ENCODE data around the gene TRAF6.
A peak's percentile ranks its signal among the peaks of the same experiment; 100 is the strongest.
"Not testable (repeated sequence)": the region's sequence is repeated elsewhere in the genome, so short reads cannot be mapped to it uniquely, and the experiment has no call there.

The TRAF6 gene, protein sequence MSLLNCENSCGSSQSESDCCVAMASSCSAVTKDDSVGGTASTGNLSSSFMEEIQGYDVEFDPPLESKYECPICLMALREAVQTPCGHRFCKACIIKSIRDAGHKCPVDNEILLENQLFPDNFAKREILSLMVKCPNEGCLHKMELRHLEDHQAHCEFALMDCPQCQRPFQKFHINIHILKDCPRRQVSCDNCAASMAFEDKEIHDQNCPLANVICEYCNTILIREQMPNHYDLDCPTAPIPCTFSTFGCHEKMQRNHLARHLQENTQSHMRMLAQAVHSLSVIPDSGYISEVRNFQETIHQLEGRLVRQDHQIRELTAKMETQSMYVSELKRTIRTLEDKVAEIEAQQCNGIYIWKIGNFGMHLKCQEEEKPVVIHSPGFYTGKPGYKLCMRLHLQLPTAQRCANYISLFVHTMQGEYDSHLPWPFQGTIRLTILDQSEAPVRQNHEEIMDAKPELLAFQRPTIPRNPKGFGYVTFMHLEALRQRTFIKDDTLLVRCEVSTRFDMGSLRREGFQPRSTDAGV

DNA sequence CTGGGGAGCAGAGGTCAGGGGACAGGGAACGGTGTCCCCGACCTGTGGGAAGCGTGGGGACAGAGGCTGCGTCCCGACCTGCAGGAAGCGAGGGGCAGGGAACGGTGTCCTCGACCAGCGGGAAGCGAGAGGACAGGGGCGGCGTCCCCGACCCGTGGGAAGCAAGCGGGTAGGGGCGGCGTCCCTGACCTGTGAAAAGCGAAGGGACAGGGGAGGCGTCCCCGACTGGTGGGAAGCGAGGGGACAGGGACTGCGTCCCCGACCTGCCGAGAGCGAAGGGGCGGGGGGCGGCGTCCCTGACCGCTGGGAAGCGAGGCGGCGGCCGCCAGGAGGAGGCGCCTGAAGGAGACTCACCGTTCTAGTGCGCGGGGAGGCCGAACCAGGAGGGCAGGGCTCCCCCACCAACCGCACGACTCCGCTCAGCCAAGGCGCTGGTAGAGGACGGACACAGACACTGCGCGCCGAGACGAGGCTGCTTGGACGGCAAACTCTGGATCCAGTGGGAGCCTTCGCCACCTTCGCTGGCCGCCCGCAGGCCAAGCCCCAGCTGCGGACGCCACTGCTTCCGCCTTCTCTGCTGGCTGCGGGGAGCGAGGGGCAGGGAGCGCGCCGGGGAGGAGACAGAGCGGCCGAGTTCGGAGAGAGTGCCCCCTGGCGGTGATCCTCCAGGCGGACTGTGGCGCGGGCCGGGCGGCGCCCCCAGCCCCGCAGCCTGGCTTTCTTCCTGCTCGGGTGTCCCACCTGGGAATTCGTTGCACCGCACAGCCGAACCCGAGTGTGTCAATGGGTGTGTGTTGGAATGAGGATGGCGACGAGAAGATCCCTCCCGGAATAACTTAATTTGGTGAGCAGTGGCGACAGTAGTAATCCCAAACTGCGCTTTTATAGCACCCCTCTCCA, at the start of gene TRAF6:
Gene TRAF6 (minus strand): TSS at position 579 of the 900 bp plus-strand sequence. CDS start 8,757 bp downstream, outside the sequence.
- peak; percentile 84 for DNase-seq (ENCODE audit: low read depth)

DNA sequence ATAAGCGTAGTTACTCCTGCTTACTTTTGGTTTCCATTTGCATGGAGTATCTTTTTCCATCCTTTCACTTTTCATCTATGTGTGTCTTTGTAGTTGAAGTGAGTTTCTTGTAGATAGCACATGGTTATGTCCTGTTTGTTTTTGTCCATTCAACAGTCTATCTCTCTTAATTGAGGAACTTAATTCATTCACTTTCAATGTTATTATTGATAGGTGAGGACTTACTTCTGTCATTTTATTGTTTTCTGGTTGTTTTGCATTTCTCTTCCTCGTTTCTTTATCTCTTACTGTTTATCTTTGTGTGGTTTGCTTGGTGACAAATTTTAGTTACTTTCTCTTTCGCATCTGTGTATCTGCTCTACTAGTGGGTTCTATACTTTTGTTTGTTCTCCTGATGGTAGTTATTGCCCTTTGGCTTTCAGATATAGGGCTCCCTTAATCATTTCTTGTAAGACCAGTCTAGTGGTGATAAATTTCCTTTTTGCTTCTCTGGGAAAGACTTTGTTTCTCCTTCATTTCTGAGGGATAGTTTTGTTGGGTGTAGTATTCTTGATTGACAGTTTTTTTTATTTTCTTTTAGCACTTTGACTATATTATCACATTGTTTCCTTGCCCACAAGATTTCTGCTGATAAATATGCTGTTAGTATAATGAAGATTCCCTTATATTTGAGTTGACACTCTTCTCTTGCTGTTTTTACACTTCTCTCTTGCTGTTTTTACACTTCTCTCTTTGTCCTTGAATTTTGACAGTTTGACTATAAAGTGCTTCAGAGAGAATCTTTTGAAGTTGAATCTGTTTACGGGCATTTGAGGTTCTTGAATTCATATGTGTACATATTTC, 48.7 kb upstream of the TRAF6 start:
- DNase-seq (ENCODE audit: low read depth): no peak

DNA sequence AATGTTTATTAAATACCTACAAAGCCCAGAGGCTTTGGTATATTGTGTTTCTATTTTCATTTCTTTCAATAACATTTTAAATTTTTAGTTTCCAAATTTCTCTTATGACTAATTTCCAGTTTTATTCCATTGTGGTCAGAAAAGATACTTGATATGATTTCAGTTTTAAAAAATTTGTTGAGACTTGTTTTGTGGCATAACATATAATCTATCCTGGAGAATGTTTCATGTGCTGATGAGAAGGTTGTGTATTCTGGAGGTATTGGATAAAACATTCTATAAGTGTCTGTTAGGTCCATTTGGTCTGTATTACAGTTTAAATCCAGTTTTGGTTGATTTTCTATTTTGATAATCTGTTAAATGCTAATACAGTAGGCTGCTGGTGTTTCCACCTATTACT, 47.9 kb upstream of the TRAF6 start:
- DNase-seq (ENCODE audit: low read depth): no peak

DNA sequence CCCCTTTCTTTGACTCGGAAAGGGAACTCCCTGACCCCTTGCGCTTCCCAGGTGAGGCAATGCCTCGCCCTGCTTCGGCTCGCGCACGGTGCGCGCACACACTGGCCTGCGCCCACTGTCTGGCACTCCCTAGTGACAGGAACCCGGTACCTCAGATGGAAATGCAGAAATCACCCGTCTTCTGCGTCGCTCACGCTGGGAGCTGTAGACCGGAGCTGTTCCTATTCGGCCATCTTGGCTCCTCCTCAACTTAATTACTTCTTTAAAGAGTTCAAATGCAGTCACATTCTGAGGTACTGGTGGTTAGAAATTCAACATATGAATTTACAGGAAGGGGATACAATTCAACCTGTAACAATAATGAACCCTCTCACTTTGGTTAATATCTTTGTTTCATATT, 47.3 kb upstream of the TRAF6 start:
- DNase-seq (ENCODE audit: low read depth): not testable (repeated sequence)

DNA sequence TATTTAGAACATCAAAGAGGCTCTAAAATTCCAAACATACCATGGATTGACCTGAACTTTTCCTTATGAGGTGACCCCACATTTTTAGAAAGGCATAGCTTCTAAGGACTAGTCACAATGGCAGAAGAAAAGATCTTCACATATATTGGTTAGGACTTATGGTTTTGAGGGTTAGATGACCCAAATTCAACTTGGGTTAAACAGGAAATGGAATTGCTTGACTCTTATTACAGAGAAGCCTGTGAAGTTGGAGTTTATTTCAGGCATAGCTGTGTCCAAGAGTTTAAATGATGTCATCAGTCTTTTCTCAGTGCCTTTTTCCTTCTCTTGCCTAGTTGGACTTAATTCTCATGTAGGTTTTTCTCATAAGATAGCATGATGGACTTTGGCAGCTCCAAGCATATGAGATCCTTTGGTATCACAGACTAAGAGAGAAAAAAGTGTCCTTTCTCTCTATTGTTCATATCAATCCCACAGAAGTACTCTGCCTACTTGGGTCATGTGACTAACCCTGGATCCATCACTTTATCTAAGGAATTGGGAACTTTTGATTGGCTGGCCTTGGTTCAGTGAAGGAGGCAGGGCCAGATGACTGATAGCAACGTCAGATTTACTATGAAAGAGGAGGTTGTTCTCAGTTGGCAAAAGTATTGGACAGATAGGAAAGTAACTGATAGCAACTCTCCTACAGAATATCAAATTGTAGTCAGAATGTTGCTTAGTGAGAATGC, 40.5 kb upstream of the TRAF6 start:
- DNase-seq (ENCODE audit: low read depth): no peak

DNA sequence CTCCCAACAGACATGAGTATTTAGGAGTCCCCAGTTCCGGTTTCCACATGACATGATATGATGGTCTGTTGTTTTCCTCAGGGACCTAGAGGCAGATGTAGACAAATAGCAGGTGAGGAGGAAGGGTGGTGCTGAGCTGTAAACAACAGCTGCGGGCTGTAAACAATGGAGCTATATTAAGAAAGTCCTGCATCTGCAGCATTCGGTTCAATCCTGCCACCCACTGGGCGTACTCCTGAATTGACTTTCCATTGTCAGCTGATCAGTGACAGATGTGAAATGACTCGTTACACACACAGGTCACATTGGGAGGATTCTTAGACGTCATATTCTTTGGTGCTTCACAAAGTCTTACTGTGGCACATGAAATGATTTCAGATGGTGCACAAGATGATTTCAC, 30.9 kb upstream of the TRAF6 start:
- peak; percentile 46 for DNase-seq (ENCODE audit: low read depth)

DNA sequence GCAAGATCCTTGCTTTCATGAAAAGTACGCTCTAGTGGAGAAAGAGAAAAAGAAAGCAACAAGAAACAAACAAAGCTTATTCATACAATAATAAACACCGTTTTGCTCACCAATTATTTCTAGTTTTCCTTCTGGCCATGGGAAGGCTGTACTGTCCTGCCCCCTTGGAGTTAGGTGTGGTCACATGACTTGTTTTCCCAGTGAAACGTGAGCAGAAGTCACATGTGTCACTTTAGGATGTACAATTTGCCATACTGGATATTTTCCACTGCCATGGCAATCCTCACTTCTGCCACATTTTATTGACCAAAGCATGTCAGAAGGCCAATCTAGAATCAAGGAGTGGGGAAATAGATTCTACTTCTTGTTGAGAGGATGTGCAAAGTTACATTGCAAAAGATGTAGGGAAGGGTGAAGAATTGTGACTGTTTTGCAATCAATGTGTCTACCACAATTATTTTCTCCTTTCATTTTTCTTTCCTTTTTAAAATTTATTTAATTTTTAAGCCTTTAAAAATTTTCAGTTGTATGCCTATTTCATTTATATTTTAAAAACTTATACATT, 24.3 kb upstream of the TRAF6 start:
- no peak for DNase-seq (ENCODE audit: low read depth)

DNA sequence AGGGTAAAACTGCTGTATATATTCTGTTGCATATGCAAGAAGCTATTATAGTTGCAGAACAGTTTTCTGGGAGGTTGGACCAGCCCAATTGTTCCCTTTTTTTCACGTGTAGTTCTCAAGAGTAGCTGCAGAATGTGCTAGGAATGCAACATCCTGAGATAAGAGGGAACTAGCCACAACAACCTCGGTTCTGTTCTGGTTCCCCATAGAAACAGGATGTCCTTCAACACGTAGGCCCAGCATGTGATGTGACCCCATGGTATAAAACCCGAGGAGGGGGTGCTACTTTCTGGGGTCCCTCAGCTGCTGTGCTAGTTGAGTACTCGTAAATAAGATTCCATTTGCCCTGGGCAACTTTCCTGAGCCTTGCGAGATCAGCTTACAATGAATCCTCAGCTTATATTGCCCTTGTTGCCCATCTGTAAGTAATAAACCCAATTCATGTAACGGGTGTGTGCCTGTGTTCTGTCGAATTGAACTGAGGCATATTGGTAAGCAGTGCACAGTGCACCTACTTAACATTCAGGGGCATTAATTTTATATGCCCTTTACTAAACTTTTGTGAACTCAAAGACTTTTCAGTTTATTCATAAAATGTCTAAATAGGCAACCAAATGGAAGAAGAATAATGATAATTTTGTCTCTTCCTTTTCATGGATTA, 23.0 kb upstream of the TRAF6 start:
- DNase-seq (ENCODE audit: low read depth): no peak

DNA sequence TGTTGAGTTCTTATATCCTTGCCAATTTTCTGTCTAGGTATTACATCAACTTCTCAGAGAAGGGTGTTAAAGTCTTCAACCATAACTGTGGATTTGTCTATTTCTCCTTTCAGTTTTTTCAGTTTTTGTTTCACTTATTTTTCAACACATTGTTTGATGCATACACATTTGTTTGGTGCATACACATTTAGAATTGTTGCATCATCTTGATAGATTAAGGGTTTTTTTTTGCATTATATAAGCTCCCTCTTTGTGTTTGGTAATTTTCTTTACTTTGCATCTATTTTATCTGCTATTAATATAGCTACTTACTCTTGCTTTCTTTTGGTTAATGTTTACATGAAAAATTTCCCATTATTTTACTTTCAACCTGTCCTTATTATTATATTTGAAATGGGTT, 20.8 kb upstream of the TRAF6 start:
- DNase-seq (ENCODE audit: low read depth): no peak

DNA sequence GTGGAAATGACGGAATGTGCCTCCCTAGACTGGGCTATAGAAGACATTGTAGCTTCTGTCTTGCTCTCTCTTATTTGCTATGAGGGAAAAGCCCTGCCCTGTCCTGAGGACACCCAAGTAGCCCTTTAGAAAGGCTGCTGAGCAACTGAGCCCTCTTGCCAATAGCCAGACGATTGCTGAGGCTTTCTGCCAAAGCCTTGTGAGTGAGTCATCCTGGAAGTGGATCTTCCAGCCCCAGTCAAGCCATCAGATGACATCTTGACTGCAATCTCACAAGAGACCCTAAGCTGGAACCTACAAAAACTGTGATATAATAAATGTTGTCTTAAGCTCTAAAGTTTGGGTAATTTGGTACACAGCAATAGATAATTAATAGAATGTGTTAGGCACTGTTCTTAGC, 3.9 kb upstream of the TRAF6 start:
- no peak for DNase-seq (ENCODE audit: low read depth)

DNA sequence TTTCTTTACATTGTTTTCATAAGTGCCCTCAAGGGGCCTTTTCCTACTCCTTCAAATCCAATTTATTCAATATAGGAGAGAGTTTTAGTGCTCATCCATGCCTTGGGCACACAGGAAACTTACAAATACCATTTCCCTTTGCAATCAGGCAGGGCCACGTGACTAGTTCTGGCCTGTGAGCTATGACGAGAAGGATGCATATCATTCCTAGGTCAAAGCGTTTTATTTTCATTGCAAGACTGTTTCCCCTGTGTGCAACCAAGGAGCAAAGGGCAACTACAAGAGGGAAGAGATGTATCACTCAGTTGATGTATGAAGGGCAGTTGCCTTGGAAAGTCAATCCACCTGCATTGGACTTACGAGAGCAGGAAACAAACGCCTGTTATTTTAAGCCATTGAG, 1.9 kb upstream of the TRAF6 start:
- DNase-seq (ENCODE audit: low read depth): peak; percentile 54

DNA sequence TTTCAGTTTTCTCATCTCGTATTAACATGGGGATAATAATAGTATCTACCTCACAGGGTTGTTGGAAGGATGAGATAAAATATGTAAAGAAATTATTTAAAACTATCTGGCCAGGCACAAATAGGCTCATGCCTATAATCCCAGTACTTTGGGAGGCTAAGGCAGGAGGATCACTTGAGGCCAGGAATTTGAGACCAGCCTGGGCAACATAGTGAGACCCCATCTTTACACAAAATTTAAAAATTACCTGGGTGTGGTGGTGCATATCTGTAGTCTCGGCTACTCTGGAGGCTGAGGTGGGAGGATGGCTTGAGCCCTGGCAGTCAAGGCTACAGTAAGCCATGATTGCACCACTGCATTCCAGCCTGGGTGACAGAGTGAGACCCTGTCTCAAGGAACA, 990 bp upstream of the TRAF6 start:
- not testable (repeated sequence) for DNase-seq (ENCODE audit: low read depth)

DNA sequence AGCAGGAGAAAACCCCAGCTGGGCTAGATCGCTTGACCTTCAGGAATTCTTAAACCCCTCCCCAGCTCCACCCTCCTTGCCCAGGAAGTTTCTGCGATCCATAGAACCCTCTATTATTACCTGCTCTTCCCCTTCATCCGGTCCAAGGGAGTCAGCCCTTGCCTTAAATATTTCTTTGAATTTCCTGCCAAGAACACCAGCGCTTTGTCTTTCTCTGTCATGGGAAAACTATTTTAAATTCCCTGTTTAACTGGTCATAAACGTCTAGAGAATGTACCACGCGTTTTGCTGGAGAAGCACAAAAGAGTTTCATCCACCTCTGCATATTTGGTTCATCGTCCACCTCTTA, 496 bp upstream of the TRAF6 start:
- DNase-seq (ENCODE audit: low read depth): peak; percentile 57

DNA sequence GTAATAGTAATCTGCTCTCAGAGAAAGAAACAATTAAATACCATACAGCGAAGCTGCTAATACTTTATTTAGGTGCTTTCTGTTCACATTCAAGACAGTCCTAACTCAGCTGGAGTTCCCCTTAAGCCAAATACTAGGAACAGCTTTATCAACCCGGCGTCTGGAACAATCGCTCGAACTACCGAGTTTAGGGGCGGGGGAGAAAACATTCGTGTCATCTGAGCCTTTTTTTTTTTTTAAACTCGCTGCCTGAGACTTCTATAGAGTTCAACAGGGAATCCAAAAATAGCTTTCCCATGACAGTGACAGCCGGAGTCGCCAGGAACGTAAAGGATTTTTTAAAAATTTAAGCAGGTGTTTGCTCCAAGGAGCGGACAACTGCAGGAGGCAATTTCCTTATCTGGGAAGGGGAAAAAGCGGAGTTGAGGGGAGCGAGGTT, 852 bp downstream of the TRAF6 start:
- DNase-seq (ENCODE audit: low read depth): peak; percentile 63

DNA sequence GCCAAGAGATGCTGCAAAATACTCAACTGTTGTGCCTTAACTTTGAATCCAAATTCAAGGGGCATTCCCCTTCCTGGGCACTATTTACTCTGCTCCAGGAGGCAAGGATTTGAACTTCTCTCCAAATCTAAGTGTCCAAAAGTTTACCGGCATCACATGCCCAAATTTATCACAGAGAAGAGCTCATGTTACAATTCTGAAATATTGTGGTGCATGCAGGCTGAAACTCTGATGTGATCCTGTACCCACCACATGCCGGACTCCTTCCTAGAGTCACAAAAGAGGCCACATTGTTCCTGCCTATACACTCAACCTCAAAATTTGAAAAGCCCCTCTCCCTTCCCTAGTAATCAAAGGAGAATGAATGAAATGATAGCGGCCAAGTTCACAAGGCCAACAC, 1.3 kb downstream of the TRAF6 start:
- DNase-seq (ENCODE audit: low read depth): no peak

DNA sequence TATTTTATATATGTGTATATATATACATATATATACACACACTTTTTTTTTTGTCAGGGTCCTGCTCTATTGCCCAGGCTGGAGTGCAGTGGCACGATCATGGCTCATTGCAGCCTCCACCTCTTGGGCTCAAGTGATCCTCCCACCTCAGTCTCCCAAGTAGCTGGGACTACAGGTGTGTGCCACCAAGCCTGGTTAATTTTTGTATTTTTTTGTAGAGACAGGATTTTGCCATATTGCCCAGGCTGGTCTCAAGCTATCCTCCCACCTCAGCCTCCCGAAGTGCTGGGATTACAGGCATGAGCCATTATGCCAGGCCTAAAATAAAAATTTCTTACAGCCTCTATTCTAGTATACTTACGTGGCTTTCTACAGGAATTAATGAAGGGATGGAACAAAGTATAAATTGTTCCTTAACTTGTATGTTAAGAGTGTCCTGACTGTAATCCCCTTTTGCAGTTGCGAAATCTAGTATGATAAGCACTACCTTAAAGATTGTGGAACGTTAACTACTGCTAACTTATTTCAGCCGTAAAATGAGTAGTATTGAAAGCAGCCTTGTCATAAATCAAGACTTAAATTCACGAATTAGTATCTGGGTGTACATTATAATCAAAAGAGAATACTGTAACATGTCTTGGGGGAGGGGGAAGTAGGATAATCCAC, 2.1 kb downstream of the TRAF6 start:
- no peak for DNase-seq (ENCODE audit: low read depth)

DNA sequence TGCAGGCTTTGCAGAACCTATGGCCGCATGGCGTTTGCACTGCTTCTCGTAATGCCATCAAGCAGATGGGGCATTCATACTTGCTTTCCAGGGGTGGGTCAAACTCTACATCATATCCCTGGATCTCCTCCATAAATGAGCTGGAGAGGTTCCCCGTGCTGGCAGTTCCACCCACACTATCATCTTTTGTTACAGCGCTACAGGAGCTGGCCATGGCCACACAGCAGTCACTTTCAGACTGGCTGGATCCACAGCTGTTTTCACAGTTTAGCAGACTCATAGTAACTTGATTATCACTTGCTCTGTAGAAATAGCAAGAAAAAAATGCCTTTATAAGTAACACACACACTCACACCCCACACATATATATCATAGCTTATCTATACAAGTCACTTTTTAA, 8.8 kb downstream of the TRAF6 start:
- DNase-seq (ENCODE audit: low read depth): no peak

DNA sequence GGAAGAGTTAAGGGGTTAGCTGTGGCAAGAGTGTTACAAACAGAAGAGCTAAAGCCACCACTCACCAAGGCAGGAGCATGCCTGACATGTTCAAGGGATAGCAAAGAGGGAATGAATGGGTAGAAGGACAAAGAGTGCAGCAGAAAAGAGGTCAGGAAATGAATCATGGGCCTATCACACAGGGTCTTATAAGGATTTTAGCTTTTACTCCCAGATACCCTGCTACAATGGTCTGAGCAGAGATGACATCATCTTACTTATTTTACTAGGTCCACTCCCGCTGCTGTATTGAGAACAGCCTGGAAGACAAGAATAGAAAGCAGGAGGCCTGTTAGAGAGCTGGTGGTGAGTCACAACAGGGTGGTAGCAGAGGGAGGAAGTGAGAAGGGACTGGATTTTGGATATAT, 9.8 kb downstream of the TRAF6 start:
- peak; percentile 95 for DNase-seq (ENCODE audit: low read depth)

DNA sequence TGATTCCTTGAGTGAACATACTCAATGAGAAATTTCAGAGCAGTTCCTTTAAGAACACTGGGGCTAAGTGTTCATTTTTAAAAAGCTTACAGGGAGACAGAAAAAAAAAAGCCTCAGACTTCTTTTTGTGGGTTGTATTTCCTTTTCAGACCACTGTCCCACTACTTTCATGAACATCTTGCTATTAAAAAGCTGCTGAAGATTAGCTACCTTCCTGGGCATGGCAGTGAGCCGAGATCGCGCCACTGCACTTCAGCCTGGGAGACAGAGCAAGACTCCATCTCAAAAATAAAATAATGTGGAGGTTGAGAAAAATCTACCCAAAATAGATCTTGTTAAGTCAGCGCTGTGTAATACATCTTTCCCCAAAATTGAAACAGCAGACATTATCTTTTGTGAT, 10.8 kb downstream of the TRAF6 start:
- no peak for DNase-seq (ENCODE audit: low read depth)

DNA sequence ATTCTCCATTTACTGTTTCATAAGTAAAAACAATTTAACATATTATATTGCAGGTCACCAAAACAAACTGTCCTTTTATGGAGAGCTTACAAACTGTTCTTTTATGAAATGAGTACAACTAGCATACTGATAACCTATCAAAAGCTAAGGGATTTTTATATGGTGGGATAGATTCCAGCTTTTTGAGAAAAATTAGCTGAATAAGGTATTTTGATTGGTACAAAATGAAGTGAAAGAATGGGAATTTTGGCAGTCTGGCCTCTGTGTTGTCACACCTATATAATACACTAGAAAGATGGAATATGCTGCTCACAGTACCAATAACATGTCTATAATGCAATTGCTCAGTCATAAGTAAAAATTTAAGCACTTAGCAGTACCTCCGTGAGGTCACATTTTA, 11.4 kb downstream of the TRAF6 start:
- DNase-seq (ENCODE audit: low read depth): no peak

Data from EH (cell line).